Parathyroid adenoma (tissue), 2 donors: Measurements from ENCODE around the gene FAM131C.

Experiments
- H2AFZ ChIP-seq: fragments of 300-600 bp; sonication (generic); one replicate; pipeline ENCODE4 v1.7.0; 2017; ENCODE audit warnings: antibody characterized with exemption, mild to moderate bottlenecking
- H3K27ac ChIP-seq: fragments of 300-600 bp; sonication (generic); one replicate; pipeline ENCODE4 v1.7.0; 2017
- H3K27me3 ChIP-seq: fragments of 300-600 bp; sonication (generic); one replicate; pipeline ENCODE4 v1.7.0; 2017; ENCODE audit warnings: low read length; ENCODE audit not compliant: control insufficient read depth, insufficient read depth
- H3K36me3 ChIP-seq: fragments of 300-600 bp; sonication (generic); one replicate; pipeline ENCODE4 v1.7.0; 2017; ENCODE audit warnings: low read length; ENCODE audit not compliant: control insufficient read depth, insufficient read depth
- H3K4me1 ChIP-seq: fragments of 300-600 bp; sonication (generic); one replicate; pipeline ENCODE4 v1.7.0; 2017; ENCODE audit warnings: control low read depth
- H3K4me2 ChIP-seq: fragments of 300-600 bp; sonication (generic); one replicate; pipeline ENCODE4 v1.7.0; 2017; ENCODE audit warnings: low read length
- H3K4me3 ChIP-seq: fragments of 300-600 bp; sonication (generic); one replicate; pipeline ENCODE4 v1.7.0; 2017; ENCODE audit warnings: low read depth, low read length
- H3K79me2 ChIP-seq: fragments of 300-600 bp; sonication (generic); one replicate; pipeline ENCODE4 v1.7.0; 2017; ENCODE audit warnings: control low read depth
- H3K9ac ChIP-seq: fragments of 300-600 bp; sonication (generic); one replicate; pipeline ENCODE4 v1.7.0; 2017; ENCODE audit warnings: mild to moderate bottlenecking
- H3K9me3 ChIP-seq: fragments of 300-600 bp; sonication (generic); one replicate; pipeline ENCODE4 v1.7.0; 2017; ENCODE audit warnings: low read length; ENCODE audit not compliant: control insufficient read depth
- TF ChIP-seq, protein P1 (sequence below): fragments of 300-600 bp; sonication (generic); IDR thresholded peaks from one replicate; pipeline ENCODE4 v1.7.0; 2017; ENCODE audit warnings: antibody characterized with exemption, mild to moderate bottlenecking
- donor health status: primary hyperparathyroidism.

FAM131C gene

GRCh38 chr1:16011936-16012589 is 61.4 kb downstream of the FAM131C start:
- TF ChIP-seq, protein P1, sequence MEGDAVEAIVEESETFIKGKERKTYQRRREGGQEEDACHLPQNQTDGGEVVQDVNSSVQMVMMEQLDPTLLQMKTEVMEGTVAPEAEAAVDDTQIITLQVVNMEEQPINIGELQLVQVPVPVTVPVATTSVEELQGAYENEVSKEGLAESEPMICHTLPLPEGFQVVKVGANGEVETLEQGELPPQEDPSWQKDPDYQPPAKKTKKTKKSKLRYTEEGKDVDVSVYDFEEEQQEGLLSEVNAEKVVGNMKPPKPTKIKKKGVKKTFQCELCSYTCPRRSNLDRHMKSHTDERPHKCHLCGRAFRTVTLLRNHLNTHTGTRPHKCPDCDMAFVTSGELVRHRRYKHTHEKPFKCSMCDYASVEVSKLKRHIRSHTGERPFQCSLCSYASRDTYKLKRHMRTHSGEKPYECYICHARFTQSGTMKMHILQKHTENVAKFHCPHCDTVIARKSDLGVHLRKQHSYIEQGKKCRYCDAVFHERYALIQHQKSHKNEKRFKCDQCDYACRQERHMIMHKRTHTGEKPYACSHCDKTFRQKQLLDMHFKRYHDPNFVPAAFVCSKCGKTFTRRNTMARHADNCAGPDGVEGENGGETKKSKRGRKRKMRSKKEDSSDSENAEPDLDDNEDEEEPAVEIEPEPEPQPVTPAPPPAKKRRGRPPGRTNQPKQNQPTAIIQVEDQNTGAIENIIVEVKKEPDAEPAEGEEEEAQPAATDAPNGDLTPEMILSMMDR: no peak
- Histone ChIP-seq H3K4me3 (peak overlapping the region; percentile 92), H3K27me3 (no peaks in the 10 kb centered on the region), H2AFZ (no peak overlapping the region), H3K4me2 (peak overlapping the region; percentile 99), H3K36me3 (no peaks in the 10 kb centered on the region), H3K27ac (peak overlapping the region; percentile 99), H3K9me3 (no peaks in the 10 kb centered on the region), H3K4me1 (peaks cover 17% of the 10 kb centered on the region), H3K9ac (no peak overlapping the region), H3K79me2 (no peaks in the 10 kb centered on the region)

GRCh38 chr1:16010837-16011236 is 62.6 kb downstream of the FAM131C start:
- no peaks in the 10 kb centered on the region for H3K9me3 ChIP-seq
- no peaks in the 10 kb centered on the region for H3K27me3 ChIP-seq
- TF ChIP-seq, protein P1: no peak
- H3K9ac ChIP-seq: no peak overlapping the region
- H3K79me2 ChIP-seq: no peaks in the 10 kb centered on the region
- H3K4me2 ChIP-seq: no peak overlapping the region
- no peak overlapping the region for H2AFZ ChIP-seq
- H3K4me1 ChIP-seq: peaks cover 6% of the 10 kb centered on the region
- H3K4me3 ChIP-seq: no peak overlapping the region
- H3K27ac ChIP-seq: no peak overlapping the region
- no peaks in the 10 kb centered on the region for H3K36me3 ChIP-seq

DNA sequence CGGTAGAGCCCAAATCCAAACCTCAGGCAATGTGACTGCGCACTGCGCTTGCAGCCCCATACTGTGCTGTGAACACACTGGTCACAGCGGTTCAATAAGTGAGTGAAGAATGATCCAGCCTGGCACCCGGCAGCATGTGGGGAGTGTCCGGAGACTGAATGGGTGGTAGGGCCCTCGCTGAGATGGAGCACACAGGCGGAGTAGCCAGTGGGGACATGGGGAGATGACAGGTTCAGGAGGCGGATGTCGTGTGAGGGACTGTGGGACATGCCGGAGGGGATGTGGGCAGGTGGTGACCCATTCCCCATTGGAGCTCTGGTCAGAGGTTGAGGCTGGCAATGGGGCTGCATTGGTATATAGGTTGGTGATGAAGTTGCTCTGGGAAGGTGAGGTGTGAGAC is 63.8 kb downstream of the FAM131C start:
- H3K4me2 ChIP-seq: no peak overlapping the region
- no peak overlapping the region for H3K9ac ChIP-seq
- no peak overlapping the region for H3K27ac ChIP-seq
- H3K27me3 ChIP-seq: no peaks in the 10 kb centered on the region
- no peak overlapping the region for H3K4me3 ChIP-seq
- H3K79me2 ChIP-seq: no peaks in the 10 kb centered on the region
- TF ChIP-seq, protein P1: no peak
- H3K4me1 ChIP-seq: peaks cover 4% of the 10 kb centered on the region
- no peaks in the 10 kb centered on the region for H3K36me3 ChIP-seq
- no peak overlapping the region for H2AFZ ChIP-seq
- no peaks in the 10 kb centered on the region for H3K9me3 ChIP-seq

- Histone ChIP-seq H3K9me3 (no peaks in the 10 kb centered on the region), H3K4me1 (peaks cover 4% of the 10 kb centered on the region), H3K27me3 (no peaks in the 10 kb centered on the region), H3K9ac (no peak overlapping the region), H3K36me3 (no peaks in the 10 kb centered on the region), H3K4me2 (no peak overlapping the region), H3K4me3 (no peak overlapping the region), H3K27ac (no peak overlapping the region), H3K79me2 (no peaks in the 10 kb centered on the region), H2AFZ (no peak overlapping the region)
- TF ChIP-seq, protein P1: peak; percentile 86
Measured at GRCh38 chr1:16009030-16009460, 64.4 kb downstream of the FAM131C start.
